Gastrocnemius medialis (tissue), 4 donors: ENCODE results near the gene KLHL4.

Experiments used
- POLR2A ChIP-seq, 2 donors: fragments of 450-650 bp; IDR thresholded peaks; one replicate each; pipeline ENCODE4 v1.6.1; 2017; ENCODE audit warnings: antibody characterized with exemption in 2 of 2, mild to moderate bottlenecking in 2 of 2, moderate library complexity in 2 of 2
- TF ChIP-seq, protein P1 (sequence below), 5 experiments: fragments of 450-650 bp in 3 of 5; fragments of 200-600 bp in 2 of 5; sonication (generic) in 2 of 5; IDR thresholded peaks in 4 of 5; conservative IDR thresholded peaks in 1 of 5; 1 replicate in 4 of 5; 2 replicates in 1 of 5; pipeline ENCODE4 v1.5.1; 2016 to 2019; ENCODE audit warnings: antibody characterized with exemption in 5 of 5, mild to moderate bottlenecking in 3 of 5, moderate library complexity in 3 of 5

DNA sequence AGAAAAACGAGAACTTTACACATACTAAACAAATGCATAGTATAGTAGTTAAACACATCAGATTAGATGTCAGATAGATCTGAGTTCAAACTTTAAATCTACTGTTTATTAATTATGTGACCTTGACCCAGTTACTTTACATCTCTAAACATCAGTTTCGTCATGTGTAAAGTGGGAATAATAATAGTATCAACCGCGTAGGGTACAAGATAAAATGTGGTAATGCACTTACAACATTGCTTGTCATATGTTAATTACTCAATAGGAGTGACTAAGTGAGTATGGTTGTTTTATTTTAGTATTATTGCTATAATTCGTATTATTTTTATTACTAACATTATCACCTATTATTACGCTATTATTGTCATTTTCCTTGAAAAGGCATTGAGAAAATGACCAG, 144.2 kb downstream of the KLHL4 start:
- TF ChIP-seq POLR2A (IDR thresholded peaks at IDR 0.05): no peak
- TF ChIP-seq, protein P1, sequence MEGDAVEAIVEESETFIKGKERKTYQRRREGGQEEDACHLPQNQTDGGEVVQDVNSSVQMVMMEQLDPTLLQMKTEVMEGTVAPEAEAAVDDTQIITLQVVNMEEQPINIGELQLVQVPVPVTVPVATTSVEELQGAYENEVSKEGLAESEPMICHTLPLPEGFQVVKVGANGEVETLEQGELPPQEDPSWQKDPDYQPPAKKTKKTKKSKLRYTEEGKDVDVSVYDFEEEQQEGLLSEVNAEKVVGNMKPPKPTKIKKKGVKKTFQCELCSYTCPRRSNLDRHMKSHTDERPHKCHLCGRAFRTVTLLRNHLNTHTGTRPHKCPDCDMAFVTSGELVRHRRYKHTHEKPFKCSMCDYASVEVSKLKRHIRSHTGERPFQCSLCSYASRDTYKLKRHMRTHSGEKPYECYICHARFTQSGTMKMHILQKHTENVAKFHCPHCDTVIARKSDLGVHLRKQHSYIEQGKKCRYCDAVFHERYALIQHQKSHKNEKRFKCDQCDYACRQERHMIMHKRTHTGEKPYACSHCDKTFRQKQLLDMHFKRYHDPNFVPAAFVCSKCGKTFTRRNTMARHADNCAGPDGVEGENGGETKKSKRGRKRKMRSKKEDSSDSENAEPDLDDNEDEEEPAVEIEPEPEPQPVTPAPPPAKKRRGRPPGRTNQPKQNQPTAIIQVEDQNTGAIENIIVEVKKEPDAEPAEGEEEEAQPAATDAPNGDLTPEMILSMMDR (IDR thresholded peaks at IDR 0.05 in 4 of 5, conservative IDR thresholded peaks at IDR 0.05 in 1 of 5): no peak
